ENCODE results near the gene SIRT1. TPM values are rescaled to one million over a fixed set of nuclear protein-coding genes. Genes with fewer than 3 reads are reported as not detected.

SIRT1 gene
- total and polyA plus RNA-seq, 12 donors = 4.9 to 18.0 (median 13.5) TPM

GRCh38 chr10:67936416-67936815 lies 52.0 kb downstream of the SIRT1 start:
- peaks cover 0 to 100% (median 44%) of the 10 kb centered on the region in 9 donors for H3K36me3 ChIP-seq
- no peak overlapping the region for H3K27ac ChIP-seq
- no peaks in the 10 kb centered on the region for H3K27me3 ChIP-seq
- no peak for DNase-seq
- no peak for ATAC-seq
- no peak overlapping the region for H3K4me3 ChIP-seq
- intact Hi-C loops (cut with DNase I) = no loop called here
- TF ChIP-seq CTCF (IDR thresholded peaks at IDR 0.05) = no peak
- peaks cover 0 to 8% (median 0%) of the 10 kb centered on the region in 9 donors for H3K4me1 ChIP-seq
- 69 to 77% methylated on average over 1 of the region's 1 CpG for WGBS, 2 donors
- no peaks in the 10 kb centered on the region for H3K9me3 ChIP-seq

GRCh38 chr10:67943917-67944316 lies 59.5 kb downstream of the SIRT1 start:
- intact Hi-C loops (cut with DNase I) = no loop called here
- no peak for ATAC-seq
- H3K27me3 ChIP-seq = no peaks in the 10 kb centered on the region
- no peak for TF ChIP-seq CTCF (IDR thresholded peaks at IDR 0.05)
- H3K4me1 ChIP-seq = no peaks in the 10 kb centered on the region
- DNase-seq = no peak
- WGBS, 2 donors = 100% methylated on average over 2 of the region's 2 CpGs
- H3K27ac ChIP-seq = no peak overlapping the region
- no peak overlapping the region for H3K4me3 ChIP-seq
- peaks cover 0 to 94% (median 28%) of the 10 kb centered on the region in 9 donors for H3K36me3 ChIP-seq
- peaks cover 0 to 9% (median 0%) of the 10 kb centered on the region in 11 donors for H3K9me3 ChIP-seq

GRCh38 chr10:67955614-67956013 lies 71.2 kb downstream of the SIRT1 start:
- no peak overlapping the region for H3K27ac ChIP-seq
- no peak for TF ChIP-seq CTCF (IDR thresholded peaks at IDR 0.05)
- H3K27me3 ChIP-seq = no peaks in the 10 kb centered on the region
- ATAC-seq (no peak), DNase-seq (no peak)
- no peaks in the 10 kb centered on the region for H3K9me3 ChIP-seq
- no peak overlapping the region for H3K4me3 ChIP-seq
- intact Hi-C loops (cut with DNase I) = no loop called here
- WGBS, 2 donors = 97% methylated on average over 6 of the region's 6 CpGs
- no peaks in the 10 kb centered on the region for H3K4me1 ChIP-seq
- peaks cover 0 to 63% (median 2%) of the 10 kb centered on the region in 9 donors for H3K36me3 ChIP-seq

GRCh38 chr10:67959839-67960476 lies 75.5 kb downstream of the SIRT1 start:
- no peak for TF ChIP-seq CTCF (IDR thresholded peaks at IDR 0.05)
- 88 to 91% methylated on average over 8 of the region's 8 CpGs for whole genome bisulfite sequencing, 2 donors
- peaks cover 0 to 60% (median 0%) of the 10 kb centered on the region in 9 donors for H3K36me3 ChIP-seq
- ATAC-seq (peak in 3 of 8 donors; percentile 44 to 58 (median 56)), DNase-seq (no peak)
- H3K9me3 ChIP-seq = no peaks in the 10 kb centered on the region
- no peak overlapping the region for H3K4me3 ChIP-seq
- no peak overlapping the region for H3K27ac ChIP-seq
- intact Hi-C loops (cut with DNase I) = no loop called here
- no peaks in the 10 kb centered on the region for H3K27me3 ChIP-seq
- no peaks in the 10 kb centered on the region for H3K4me1 ChIP-seq
